Adrenal gland (tissue), 5 donors: ENCODE data around the gene TP73.

Experiments
- POLR2A ChIP-seq, 2 donors: fragments of 450-650 bp; IDR thresholded peaks; one replicate each; pipeline ENCODE4 v1.6.1; 2017; ENCODE audit warnings: antibody characterized with exemption in 2 of 2, mild to moderate bottlenecking in 2 of 2, moderate library complexity in 1 of 2
- TF ChIP-seq, protein P1 (sequence below), 6 experiments: fragments of 450-650 bp in 4 of 6; fragments of 200-600 bp in 2 of 6; sonication (generic) in 1 of 6; IDR thresholded peaks; 1 replicate in 5 of 6; 2 replicates in 1 of 6; pipeline versions ENCODE4 v1.5.1 to v1.8.0; 2016 to 2021; ENCODE audit warnings: antibody characterized with exemption in 6 of 6, mild to moderate bottlenecking in 2 of 6, moderate library complexity in 1 of 6
- donor health status: DM: no; HTN: no; CAD: no.

DNA sequence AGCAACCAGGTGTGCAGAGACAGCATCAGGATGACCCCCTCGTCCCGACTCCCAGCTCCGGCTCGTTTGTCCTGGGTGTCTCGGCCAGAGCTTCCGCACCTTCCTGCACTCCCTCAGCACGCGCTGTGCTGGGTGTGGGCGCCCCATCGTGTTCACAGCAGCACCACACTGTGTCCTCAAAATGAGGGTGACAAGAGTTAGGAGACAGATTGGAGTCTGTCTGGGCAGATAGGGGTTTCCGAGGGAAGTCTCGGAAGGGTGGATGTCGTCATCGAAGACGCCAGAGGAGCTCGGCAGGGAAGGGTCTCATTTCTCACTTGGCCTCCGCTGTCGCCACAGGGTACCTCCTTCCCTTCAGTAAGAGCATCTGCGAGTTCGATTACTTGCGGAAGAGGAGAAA, 104.1 kb downstream of the TP73 start:
- TF ChIP-seq, protein P1, sequence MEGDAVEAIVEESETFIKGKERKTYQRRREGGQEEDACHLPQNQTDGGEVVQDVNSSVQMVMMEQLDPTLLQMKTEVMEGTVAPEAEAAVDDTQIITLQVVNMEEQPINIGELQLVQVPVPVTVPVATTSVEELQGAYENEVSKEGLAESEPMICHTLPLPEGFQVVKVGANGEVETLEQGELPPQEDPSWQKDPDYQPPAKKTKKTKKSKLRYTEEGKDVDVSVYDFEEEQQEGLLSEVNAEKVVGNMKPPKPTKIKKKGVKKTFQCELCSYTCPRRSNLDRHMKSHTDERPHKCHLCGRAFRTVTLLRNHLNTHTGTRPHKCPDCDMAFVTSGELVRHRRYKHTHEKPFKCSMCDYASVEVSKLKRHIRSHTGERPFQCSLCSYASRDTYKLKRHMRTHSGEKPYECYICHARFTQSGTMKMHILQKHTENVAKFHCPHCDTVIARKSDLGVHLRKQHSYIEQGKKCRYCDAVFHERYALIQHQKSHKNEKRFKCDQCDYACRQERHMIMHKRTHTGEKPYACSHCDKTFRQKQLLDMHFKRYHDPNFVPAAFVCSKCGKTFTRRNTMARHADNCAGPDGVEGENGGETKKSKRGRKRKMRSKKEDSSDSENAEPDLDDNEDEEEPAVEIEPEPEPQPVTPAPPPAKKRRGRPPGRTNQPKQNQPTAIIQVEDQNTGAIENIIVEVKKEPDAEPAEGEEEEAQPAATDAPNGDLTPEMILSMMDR (IDR thresholded peaks at IDR 0.05), result no peak
- no peak for TF ChIP-seq POLR2A (IDR thresholded peaks at IDR 0.05)
